ENCODE data around the gene AKNAD1. TPM values are rescaled to one million over a fixed set of nuclear protein-coding genes. Genes with fewer than 3 reads are reported as not detected.
"Not testable (repeated sequence)": the region's sequence is repeated elsewhere in the genome, so short reads cannot be mapped to it uniquely, and the experiment has no call there.

AKNAD1 gene
- total RNA-seq, 4 donors from 2014 or later = 0.84 TPM; not detected in 3

DNA sequence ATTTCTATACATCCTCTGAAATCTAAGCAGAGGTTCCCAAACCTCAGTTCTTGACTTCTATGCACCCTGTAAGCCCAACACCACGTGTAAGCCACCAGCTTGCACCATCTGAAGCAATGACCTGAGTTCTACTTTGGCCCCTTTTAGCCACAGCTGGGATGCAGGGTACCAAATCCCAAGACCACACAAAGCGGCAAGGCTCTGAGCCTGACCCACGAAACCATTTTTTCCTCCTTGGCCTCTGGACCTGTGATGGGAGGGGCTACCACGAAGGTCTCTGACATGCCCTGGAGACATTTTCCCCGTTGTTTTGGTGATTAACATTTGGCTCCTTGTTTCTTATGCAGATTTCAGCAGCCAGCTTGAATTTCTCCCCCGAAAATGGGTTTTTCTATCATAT is 71.6 kb downstream of the AKNAD1 start:
- ATAC-seq (ENCODE audit: low FRiP score) (no peak), DNase-seq (ENCODE audit: low spot score) (no peak)
- TF ChIP-seq, protein P1, sequence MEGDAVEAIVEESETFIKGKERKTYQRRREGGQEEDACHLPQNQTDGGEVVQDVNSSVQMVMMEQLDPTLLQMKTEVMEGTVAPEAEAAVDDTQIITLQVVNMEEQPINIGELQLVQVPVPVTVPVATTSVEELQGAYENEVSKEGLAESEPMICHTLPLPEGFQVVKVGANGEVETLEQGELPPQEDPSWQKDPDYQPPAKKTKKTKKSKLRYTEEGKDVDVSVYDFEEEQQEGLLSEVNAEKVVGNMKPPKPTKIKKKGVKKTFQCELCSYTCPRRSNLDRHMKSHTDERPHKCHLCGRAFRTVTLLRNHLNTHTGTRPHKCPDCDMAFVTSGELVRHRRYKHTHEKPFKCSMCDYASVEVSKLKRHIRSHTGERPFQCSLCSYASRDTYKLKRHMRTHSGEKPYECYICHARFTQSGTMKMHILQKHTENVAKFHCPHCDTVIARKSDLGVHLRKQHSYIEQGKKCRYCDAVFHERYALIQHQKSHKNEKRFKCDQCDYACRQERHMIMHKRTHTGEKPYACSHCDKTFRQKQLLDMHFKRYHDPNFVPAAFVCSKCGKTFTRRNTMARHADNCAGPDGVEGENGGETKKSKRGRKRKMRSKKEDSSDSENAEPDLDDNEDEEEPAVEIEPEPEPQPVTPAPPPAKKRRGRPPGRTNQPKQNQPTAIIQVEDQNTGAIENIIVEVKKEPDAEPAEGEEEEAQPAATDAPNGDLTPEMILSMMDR (IDR thresholded peaks at IDR 0.05) = no peak

DNA sequence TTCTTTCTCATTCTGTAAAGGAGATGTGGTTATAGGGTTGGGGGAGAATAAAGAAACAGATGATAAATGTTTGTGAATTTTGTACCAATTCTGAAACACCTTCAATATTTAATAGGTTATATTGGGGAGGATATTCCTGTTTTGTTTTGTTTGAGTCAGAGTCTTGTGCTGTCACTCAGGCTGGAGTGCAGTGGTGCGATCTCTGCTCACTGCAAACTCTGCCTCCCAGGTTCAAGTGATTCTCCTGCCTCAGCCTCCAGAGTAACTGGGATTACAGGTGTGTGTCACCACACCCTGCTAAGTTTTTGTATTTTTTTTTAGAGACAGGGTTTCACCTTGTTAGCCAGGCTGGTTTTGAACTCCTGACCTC is 75.3 kb downstream of the AKNAD1 start:
- not testable (repeated sequence) for DNase-seq (ENCODE audit: low spot score); ATAC-seq (ENCODE audit: low FRiP score)

DNA sequence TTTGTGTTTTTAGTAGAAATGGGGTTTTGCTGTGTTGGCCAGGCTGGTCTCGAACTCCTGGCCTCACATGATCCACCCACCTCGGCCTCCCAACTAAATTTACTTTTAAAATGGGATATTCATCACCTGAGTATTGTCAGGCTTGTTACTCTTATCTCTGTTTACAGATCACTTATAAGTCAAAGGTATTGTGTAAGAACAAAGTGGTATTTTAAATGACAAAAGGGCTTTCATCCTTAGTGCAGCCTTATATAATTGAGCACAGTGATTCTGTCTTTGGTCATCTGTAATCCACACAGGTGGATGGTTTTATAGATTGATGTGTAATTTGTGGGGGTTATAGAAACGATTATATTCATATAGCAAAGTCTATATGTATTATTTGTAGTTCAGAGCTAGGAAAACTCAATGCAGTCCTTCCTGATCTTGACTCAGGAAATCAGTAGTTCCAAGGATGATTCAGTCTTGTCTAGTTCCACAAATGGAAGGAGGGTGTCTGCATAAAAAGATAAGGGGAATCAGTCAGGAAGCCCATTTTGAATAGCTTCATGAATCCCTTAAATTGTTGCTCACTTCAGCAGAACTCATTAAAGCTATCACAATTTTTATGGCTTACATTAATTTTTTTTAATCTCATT is 75.8 kb downstream of the AKNAD1 start:
- TF ChIP-seq, protein P1 (IDR thresholded peaks at IDR 0.05) = no peak
- no peak for DNase-seq (ENCODE audit: low spot score)
- no peak for ATAC-seq (ENCODE audit: low FRiP score)

DNA sequence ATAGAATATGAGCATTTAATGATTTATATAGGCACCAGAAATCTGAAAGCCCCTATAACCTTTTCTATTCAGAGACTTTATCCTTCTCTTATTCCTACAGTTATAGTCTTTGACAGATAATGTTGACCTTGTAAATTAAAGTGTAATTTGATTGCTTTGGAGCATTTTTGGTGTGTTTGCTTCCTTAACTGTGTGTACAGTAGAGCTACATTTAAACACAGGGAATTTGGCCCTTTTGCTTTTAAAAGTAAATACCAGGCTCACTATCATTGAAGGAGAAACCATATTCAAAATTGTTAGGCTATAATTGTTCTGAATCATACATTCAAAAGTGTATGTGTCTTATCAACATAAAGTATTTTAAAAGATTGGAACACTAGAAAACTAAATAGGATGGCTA is 77.4 kb downstream of the AKNAD1 start:
- TF ChIP-seq, protein P1 (IDR thresholded peaks at IDR 0.05) = no peak
- ATAC-seq (ENCODE audit: low FRiP score) (no peak), DNase-seq (ENCODE audit: low spot score) (no peak)

DNA sequence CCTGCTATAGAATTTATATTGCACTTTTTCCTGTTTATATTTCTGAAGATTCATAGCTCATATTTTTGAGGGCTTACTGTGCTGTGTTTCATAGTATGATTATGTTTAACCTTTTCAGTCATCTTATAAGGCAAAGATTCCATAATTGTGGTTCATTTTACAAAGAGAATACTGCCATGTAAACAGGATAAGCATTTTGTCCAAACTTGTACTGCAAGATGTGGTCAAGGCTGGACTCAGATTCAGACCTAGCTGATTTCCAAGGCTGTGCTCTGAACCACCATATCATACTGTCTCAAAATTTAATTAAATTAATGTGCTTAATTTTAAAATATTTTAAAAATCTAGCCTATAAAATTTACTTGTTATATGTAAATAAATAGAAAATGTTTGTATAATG is 79.1 kb downstream of the AKNAD1 start:
- ATAC-seq (ENCODE audit: low FRiP score) (no peak), DNase-seq (ENCODE audit: low spot score) (no peak)
- TF ChIP-seq, protein P1 (IDR thresholded peaks at IDR 0.05) = no peak

DNA sequence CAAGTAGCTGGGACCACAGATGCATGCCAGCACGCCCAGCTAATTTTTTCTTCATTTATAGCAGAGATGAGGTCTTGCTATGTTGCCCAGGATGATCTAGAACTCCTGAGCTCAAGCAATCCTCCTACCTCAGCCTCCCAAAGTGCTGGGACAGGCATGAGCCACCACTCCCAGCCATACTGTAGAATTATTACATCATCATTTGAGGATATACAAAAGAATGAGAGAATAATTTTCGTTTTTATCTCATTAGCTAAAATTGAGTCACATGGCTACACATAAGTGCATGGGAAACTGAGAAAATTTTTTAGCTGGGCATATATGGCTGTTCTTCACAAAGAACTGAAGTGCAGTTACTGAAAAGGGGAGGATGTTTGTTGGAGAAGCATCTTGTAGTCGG is 89.2 kb downstream of the AKNAD1 start:
- TF ChIP-seq, protein P1 (IDR thresholded peaks at IDR 0.05) = no peak
- no peak for DNase-seq (ENCODE audit: low spot score)
- ATAC-seq (ENCODE audit: low FRiP score) = no peak

DNA sequence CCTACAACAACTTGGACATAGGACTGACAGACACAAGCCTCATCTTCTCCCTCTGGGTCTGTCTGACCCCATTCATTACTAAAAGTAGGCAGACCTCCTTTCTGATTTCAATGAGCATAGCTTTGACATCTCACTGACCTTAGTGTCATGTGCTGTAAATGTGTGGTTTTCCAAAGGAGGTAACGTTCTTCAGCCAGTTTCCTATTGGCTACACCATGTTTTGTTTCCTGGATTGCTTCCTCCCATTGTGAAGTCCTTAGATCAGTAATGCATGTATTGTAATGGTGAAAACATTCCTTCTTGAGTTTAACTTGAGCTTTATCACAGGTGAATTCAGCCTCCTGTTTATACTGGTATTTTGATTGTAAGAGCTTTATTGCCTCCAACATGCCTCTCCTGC is 89.8 kb downstream of the AKNAD1 start:
- TF ChIP-seq, protein P1 (IDR thresholded peaks at IDR 0.05) = no peak
- no peak for ATAC-seq (ENCODE audit: low FRiP score)

More for the DNA sequence above, 89.8 kb downstream of the AKNAD1 start:
- no peak for DNase-seq (ENCODE audit: low spot score)

Other genes starting within 250 kb of the AKNAD1 start
- gene HENMT1, start 196.0 kb downstream of the AKNAD1 start, total RNA-seq = 1 to 10 TPM; 2.8 to 4.9 (median 4.5) TPM
- 10 to 100 TPM; 17.6 to 41.6 (median 30.6) TPM for gene PRPF38B, start 164.8 kb downstream of the AKNAD1 start, total RNA-seq
- gene FNDC7, start 144.2 kb downstream of the AKNAD1 start, total RNA-seq = not detected
- 100 to 1,000 TPM in 1 of 4 donors, 10 to 100 TPM in 3; 38.3 to 103 (median 52.8) TPM for gene STXBP3, start 110.4 kb downstream of the AKNAD1 start, total RNA-seq
- gene GPSM2, start 19.9 kb upstream of the AKNAD1 start, total RNA-seq = 10 to 100 TPM in 2 of 4 donors, 1 to 10 TPM in 2; 4.0 to 24.4 (median 8.7) TPM
- 10 to 100 TPM; 19.2 to 30.6 (median 26.7) TPM for gene CLCC1, start 106.4 kb upstream of the AKNAD1 start, total RNA-seq
- 10 to 100 TPM; 12.0 to 20.8 (median 12.6) TPM for gene WDR47, start 185.0 kb upstream of the AKNAD1 start, total RNA-seq
- 10 to 100 TPM; 24.3 to 65.3 (median 31.5) TPM for gene TAF13, start 218.9 kb upstream of the AKNAD1 start, total RNA-seq
- gene TMEM167B, start 233.7 kb upstream of the AKNAD1 start, total RNA-seq = 10 to 100 TPM; 22.2 to 29.2 (median 24.8) TPM